ENCODE measurements around the gene TAAR2.
"Not testable (repeated sequence)": the region's sequence is repeated elsewhere in the genome, so short reads cannot be mapped to it uniquely, and the experiment has no call there.

TAAR2 gene

DNA sequence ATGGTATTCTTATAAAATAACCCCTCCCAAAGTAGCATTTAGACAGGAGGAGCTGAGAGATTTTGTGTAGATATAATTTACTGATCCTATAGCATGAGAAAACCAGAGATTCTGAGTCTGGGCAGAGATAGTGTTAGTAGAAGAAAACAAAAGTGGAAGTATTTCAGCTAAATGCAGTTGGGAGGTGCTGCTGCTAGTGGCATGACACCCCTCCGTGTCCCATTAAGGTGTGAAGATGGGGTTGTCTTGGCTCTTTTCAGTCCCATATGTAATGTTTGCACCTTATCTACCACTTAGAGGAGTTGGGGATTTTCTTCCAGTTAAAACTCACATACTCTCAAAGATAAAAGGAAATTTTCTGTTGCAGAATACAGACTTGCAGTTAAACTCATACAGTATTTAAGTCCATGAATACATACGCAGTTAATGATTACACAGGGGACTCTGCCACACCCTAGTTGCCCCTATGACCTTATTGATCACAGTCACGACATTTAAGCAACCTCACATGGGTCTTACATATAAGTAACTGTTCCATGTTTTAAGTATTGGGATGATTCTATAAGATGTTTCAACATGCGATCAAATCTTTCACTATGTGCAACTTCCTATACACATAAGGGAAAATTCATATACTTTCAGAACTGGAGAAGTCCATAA lies 11.5 kb downstream of the TAAR2 start:
- DNase-seq = no peak

DNA sequence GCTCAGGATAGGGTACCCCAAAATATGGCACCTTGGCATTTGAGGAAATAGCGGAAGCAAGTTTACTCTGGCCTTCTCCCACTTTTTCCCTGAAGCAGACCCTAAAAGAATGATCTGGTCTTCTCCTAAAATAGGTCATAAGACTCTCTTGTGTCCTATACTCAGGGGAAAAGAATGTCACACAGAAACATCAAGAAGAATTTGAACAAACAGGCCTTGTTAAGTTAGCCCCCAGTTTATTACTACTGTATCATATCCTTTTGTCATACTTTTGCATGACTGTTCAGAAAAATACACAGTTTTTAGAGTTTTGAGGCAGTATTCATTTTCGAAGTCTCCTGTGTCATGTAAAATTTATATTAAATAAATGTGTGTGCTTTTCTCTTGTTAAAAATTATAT lies 12.5 kb downstream of the TAAR2 start:
- DNase-seq = no peak

DNA sequence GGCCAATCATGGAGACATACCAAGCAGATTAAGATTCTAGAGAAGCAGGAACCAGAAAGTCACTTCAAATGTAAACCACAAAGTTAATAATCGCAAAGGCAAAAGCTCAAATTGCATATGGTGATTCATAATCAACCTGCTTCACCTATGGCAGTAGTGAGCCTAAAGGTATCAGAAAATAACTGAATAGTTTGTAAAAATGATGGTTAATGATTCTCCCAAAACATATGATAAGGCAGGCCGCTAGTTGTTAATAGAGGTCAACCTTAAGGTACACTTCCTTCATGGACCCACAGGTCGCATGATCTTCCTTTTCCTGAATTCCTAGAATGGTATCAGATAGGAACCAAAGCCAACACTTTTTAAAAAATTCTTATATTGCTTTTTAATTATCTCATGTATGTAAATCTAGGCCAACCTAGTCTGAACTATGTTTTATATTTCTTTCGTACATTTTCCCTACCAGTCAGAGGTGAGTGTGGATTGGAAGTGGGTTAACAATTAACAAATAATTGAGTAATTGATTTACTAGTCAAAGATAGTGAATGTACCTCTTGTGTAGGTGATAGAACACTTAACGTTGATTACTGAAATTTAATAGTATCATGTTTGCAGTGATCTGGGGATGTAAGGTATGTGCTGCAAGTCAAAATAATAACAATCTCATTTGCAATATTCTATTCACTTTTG lies 16.4 kb downstream of the TAAR2 start:
- no peak for DNase-seq

DNA sequence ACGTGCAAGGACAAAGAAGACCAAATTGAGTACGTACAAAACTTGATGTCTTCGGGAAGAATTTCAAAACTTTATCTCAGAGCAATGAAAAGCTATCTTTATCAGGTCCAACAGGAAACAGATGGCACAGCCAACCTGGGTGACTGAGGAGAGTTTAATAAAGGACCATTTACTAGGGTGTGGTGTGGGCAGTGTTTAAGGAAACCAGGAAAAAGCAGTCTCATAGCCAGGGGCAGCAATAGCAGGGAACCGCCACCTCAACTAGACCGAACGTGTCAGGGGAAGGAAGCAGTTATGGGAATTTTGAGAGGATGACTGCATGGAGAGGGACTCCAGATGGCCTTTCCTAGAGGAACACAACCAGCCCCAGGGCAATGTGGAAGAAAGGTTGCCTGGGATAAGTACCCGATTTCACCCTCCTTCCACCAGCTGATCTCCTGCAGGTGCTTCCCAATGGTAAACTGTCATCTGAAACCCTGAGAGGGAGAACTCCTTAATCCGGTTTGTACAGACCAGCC lies 19.4 kb downstream of the TAAR2 start:
- no peak for DNase-seq

DNA sequence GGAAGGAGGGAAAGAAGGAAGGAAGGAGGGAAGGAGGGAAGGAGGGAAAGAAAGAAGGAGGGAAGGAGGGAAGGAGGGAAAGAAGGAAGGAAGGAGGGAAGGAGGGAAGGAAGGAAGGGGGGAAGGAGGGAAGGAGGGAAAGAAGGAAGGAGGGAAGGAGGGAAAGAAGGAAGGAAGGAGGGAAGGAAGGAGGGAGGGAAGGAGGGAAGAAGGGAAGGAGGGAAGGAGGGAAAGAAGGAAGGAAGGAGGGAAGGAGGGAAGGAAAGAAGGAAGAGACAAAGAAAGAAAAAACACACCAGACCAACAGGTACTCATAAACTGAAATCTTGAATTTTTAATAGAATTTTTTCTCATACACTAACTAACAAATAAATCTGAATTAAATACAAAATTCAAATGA lies 23.2 kb downstream of the TAAR2 start:
- DNase-seq = not testable (repeated sequence)

DNA sequence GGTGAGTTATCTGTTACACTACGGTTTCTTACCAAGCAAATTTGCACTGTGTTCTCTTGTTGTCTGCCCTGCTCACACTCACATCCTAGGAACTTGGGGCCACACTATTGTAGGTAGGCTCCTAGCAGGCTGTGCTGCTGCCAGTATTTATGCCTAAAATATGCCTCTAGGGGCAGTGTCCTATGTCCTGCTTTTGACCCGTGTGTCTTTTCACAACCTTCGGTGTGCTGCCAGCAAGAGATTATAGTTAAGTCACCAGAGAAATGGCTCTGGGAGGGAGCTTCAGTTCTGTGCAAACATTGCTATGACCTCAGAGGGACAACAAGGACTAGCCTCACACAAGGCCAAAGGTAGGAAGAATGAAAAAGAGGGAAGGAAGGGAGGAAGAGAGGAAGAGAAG lies 25.6 kb downstream of the TAAR2 start:
- no peak for DNase-seq

- no peak for DNase-seq
These were observed 27.9 kb downstream of the TAAR2 start for GRCh38 chr6:132596201-132596600.

DNA sequence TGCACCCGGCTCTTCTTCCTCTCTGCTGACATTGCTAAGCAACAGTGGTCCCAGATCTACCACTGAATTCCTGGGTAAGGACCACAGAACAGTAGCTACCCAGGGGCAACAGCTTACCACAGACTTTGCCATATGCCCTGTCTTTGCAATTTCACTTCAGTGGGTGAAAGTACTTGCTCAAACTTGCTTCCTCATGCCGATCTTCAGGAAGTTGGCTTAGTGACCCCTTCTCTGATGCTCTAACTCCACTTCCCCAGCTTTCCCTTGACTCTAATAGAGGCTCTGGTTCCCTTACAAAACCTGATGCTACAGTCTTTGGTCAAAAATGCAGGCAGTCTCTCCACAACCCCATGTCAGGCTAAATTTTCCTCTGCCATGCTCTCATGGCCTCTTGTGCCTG lies 31.2 kb downstream of the TAAR2 start:
- no peak for DNase-seq

DNA sequence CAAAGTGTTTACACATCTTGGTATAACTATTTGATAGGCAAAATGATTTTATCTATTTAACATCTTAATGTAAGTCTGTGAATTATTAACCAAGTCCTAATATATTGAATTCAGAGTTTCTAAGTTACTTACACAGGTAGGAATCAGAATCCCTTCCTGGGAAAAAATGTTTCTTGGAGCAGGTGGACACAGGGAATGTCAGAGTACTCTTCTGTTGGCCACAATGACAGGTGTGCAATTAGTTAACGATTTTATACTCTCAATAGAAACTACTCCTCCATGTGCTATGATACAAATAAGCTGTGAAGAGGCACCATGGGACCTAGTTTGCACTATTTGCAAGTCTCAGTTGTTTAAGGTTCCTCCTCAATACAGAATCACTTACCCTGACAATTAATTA lies 33.7 kb downstream of the TAAR2 start:
- DNase-seq = no peak

DNA sequence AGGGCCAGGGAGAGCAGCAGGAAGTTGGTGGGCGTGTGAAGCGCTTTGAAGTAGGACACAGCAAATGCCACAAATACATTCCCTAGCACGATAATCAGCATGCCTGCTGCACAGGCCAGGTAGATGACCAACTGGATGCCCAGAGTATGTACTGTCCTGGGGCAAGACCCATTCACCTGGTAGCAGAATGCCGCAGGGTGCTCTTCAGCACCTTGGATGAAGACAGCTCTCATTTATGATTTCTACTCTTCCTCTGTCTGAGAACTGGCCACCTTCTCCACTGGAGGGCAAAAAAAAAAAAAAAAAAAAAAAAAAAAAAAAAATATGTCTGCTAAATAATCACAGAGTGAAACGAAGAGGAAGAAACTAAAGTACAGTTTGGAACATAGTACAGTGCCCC lies 34.6 kb downstream of the TAAR2 start, which contains the start of gene TAAR5:
TSS of gene TAAR5 (minus strand) at position 288 of the 400 bp plus-strand sequence. CDS start at position 233, 55 bp downstream.
- no peak for DNase-seq

- DNase-seq = no peak
These were observed 36.7 kb downstream of the TAAR2 start for GRCh38 chr6:132587424-132587823.

DNA sequence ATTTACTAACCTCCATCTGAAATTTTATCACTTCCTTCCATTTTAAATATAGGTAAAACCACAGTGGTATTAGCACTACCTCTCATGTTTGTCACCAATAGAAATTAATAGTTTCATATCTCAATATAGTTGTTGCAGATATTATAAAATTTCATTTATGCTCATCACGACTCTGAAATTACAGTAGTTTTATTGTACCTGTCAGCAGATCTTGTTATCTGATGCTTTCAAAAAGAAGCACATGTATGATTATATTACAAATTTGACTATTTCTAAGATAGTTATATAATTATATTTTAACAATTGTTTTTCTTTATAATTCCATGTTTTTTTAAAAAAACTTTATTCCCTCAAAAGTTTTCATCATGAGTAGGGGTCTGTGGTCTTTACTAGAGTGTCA lies 39.4 kb downstream of the TAAR2 start:
- DNase-seq = no peak

GRCh38 chr6:132571774-132572173 lies 52.3 kb downstream of the TAAR2 start:
- DNase-seq = no peak

- no peak for DNase-seq
These were observed 53.8 kb downstream of the TAAR2 start, which contains the start of gene TAAR6 for GRCh38 chr6:132570221-132570777. Gene TAAR6 (plus strand): TSS chr6:132570322. CDS start chr6:132570322, 0 bp downstream.

DNA sequence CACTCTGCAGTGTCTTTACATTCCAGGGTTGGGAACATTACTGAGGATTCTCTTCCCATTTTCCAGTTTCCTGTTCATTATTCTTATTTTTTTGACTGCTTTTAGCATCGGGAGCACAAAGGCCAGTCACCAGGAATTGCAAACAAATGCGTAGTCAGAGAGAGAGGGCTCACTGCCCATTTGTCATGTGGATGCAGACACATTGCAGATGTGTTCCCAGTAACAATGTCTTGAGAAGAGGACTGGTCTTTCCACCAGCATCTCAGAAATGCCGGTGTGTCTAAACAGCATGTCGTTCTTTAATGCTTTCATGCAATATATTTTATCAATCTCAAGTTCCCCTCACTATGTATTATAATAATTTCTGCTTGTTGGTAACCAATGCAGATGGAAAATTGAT lies 54.9 kb downstream of the TAAR2 start:
- no peak for DNase-seq

GRCh38 chr6:132568611-132569010 lies 55.5 kb downstream of the TAAR2 start:
- no peak for DNase-seq

DNA sequence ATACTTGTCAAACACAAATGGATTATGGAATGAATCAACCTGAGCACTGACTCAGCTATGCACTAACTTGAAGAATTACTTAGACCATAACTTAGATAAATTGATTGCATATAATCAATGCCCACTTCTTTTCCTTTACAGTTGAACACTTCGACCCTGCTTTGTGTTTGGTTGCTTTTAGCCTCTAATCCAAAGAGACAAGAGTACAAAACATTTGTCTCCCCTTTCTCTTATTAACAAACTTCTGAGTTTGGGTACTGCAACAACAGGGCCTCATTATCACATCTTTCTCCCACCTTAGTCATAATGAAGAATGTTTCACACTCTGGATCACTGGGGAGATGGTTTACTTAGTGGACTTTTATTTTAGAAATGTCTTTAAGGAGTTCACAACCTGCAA lies 56.5 kb downstream of the TAAR2 start:
- no peak for DNase-seq
